Lung (tissue), 12 donors: ENCODE results near the gene TBCEL. TPM values are rescaled to one million over a fixed set of nuclear protein-coding genes. Genes with fewer than 3 reads are reported as not detected.
A peak's percentile ranks its signal among the peaks of the same experiment; 100 is the strongest.

ENCODE experiments used
- ATAC-seq: fragments of 200-7000 bp; cut with Tn5 transposase; one replicate; pipeline ENCODE4 v1.9.1; 2020; ENCODE audit warnings: moderate number of reproducible peaks; ENCODE audit not compliant: insufficient read depth, low FRiP score
- DNase-seq, 3 donors: peaks; one replicate each; pipeline ENCODE4 v3.0.0-alpha.2; 2013 to 2017
- H3K27ac ChIP-seq, 2 donors: one replicate each; pipeline ENCODE4 v1.5.1; 2013; ENCODE audit warnings: mild to moderate bottlenecking in 2 of 2, moderate library complexity in 2 of 2, control low read depth in 1 of 2, inconsistent platforms in 1 of 2, low read depth in 1 of 2, low read length in 1 of 2
- H3K27me3 ChIP-seq, 3 donors: one replicate each; pipeline ENCODE4 v1.5.1; 2013; ENCODE audit warnings: low read length in 2 of 3; ENCODE audit not compliant: control insufficient read depth in 3 of 3, insufficient read depth in 3 of 3
- H3K36me3 ChIP-seq, 4 donors: one replicate each; pipeline ENCODE4 v1.5.1; 2013; ENCODE audit warnings: low read length in 4 of 4, mild to moderate bottlenecking in 1 of 4, moderate library complexity in 1 of 4; ENCODE audit not compliant: control insufficient read depth in 4 of 4, insufficient read depth in 4 of 4
- H3K4me1 ChIP-seq, 5 donors: one replicate each; pipeline ENCODE4 v1.5.1; 2013; ENCODE audit warnings: low read length in 5 of 5, mild to moderate bottlenecking in 2 of 5, moderate library complexity in 1 of 5; ENCODE audit not compliant: control insufficient read depth in 5 of 5, insufficient read depth in 5 of 5
- H3K4me3 ChIP-seq: one replicate; pipeline ENCODE4 v1.5.1; 2013; ENCODE audit warnings: mild to moderate bottlenecking, control low read depth, moderate library complexity
- H3K9ac ChIP-seq, 2 donors: one replicate each; pipeline ENCODE4 v1.5.1; 2013; ENCODE audit warnings: low read length in 2 of 2, control low read depth in 1 of 2; ENCODE audit not compliant: insufficient read depth in 1 of 2
- H3K9me3 ChIP-seq, 4 donors: one replicate each; pipeline ENCODE4 v1.5.1; 2013; ENCODE audit warnings: low read length in 3 of 4, mild to moderate bottlenecking in 1 of 4, moderate library complexity in 1 of 4; ENCODE audit not compliant: control insufficient read depth in 4 of 4, insufficient read depth in 3 of 4
- CTCF ChIP-seq: IDR thresholded peaks from 2 replicates; pipeline ENCODE4 v1.5.1; 2012; ENCODE audit warnings: mild to moderate bottlenecking; ENCODE audit errors: control extremely low read depth, extremely low read depth
- WGBS, 2 donors: extraction: QIAGEN DNeasy Blood & Tissue Kit; methylation state at CpG; one replicate each; pipeline ENCODE4 v1.1.7; 2013; 5-methylcytosine and 5-hydroxymethylcytosine counted together
- polyA plus RNA-seq, 2 donors: library from polyadenylated mRNA; stranded (reverse); fragments of 200-250 nt; gene quantifications; one replicate each; pipeline ENCODE4 v1.2.1, GENCODE V29; 2013
- total RNA-seq, 2 donors: library from RNA; depleted of rRNA in 1 of 2; stranded (reverse); fragments of >200 nt in 1 of 2; gene quantifications; one replicate each; pipeline ENCODE4 v1.2.1, GENCODE V29; 2014 to 2021
- donor health status: control.
- donor health status: control.
- donor health status: Bipolar disorder and iron deficiency.
- donor health status: healthy.
- donor health status: DM: yes; HTN: yes; CAD: no.

TBCEL gene
- total and polyA plus RNA-seq, 4 donors = 5.0 to 73.2 (median 17.5) TPM

GRCh38 chr11:121108413-121108812 lies 84.5 kb downstream of the TBCEL start:
- Histone ChIP-seq H3K9me3 (no peaks in the 10 kb centered on the region), H3K36me3 (no peaks in the 10 kb centered on the region), H3K27ac (no peak overlapping the region), H3K9ac (no peak overlapping the region), H3K27me3 (no peaks in the 10 kb centered on the region), H3K4me1 (peaks cover 0 to 52% (median 15%) of the 10 kb centered on the region in 5 donors), H3K4me3 (no peak overlapping the region)
- ATAC-seq (no peak), DNase-seq (no peak)
- no peak for TF ChIP-seq CTCF
- WGBS, 2 donors = 39 to 53% methylated on average over 1 of the region's 1 CpG

GRCh38 chr11:121109471-121109870 lies 85.6 kb downstream of the TBCEL start:
- ATAC-seq = no peak

DNA sequence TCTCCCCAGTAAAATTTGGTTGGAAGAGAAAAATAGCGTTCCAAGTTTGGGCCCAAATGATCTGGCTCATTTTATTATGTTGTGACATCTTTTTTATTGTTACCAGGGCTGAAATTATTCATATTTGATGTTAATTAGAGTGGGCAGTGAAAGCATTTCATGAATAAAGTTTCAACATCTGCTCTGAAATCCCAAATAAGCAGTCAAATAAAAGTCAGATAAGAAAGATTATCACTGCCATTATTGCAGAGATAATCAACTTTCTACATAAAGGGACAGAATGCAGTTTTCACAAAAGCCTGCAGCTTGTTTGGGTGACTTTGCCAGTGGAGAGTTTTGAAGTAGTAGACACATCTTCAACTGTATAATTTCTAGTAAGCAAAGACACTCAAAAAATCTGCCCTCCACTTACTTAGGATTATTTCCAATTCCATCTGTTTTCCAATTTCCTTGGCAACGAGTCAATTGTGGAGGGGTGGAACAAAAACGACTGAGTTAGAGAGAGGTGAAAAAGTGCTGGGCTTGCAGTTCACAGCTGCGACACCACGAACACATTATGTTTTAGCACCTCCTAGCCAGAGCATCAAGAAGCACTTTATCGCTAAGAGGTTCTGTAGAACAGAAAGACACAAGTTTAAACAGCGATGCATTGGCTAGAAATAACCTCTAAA lies 86.1 kb downstream of the TBCEL start:
- 59 to 70% methylated on average over 7 of the region's 7 CpGs for WGBS, 2 donors
- Histone ChIP-seq H3K9ac (no peak overlapping the region), H3K4me1 (peaks cover 0 to 44% (median 12%) of the 10 kb centered on the region in 5 donors), H3K27me3 (no peaks in the 10 kb centered on the region), H3K27ac (no peak overlapping the region), H3K9me3 (no peaks in the 10 kb centered on the region), H3K4me3 (no peak overlapping the region), H3K36me3 (no peaks in the 10 kb centered on the region)
- TF ChIP-seq CTCF = no peak
- ATAC-seq = no peak
- DNase-seq = peak; percentile 76 to 98 (median 97)

More at GRCh38 chr11:121109471-121109870, 85.6 kb downstream of the TBCEL start:
- no peak for DNase-seq
- peaks cover 0 to 50% (median 15%) of the 10 kb centered on the region in 5 donors for H3K4me1 ChIP-seq
- no peaks in the 10 kb centered on the region for H3K36me3 ChIP-seq
- TF ChIP-seq CTCF = no peak
- WGBS, 2 donors = 57 to 73% methylated on average over 2 of the region's 2 CpGs
- H3K27ac ChIP-seq = no peak overlapping the region
- no peak overlapping the region for H3K9ac ChIP-seq
- H3K27me3 ChIP-seq = no peaks in the 10 kb centered on the region
- H3K9me3 ChIP-seq = no peaks in the 10 kb centered on the region
- H3K4me3 ChIP-seq = no peak overlapping the region
